DOHH2 (cell line): Measurements from ENCODE around the gene CLCN7.
A peak's percentile ranks its signal among the peaks of the same experiment; 100 is the strongest.
"Not testable (repeated sequence)": the region's sequence is repeated elsewhere in the genome, so short reads cannot be mapped to it uniquely, and the experiment has no call there.

Experiments used
- H3F3A ChIP-seq: fragments of 200-600 bp; sonication (generic), shearing (Covaris generic); 2 replicates; pipeline ENCODE4 v1.6.0; 2016; ENCODE audit warnings: antibody characterized with exemption, mild to moderate bottlenecking; ENCODE audit not compliant: control insufficient read depth, insufficient read depth
- H3K27ac ChIP-seq: fragments of 200-600 bp; sonication (generic); 2 replicates; pipeline ENCODE4 v1.5.1; 2014; ENCODE audit warnings: low read depth, mild to moderate bottlenecking, low read length, moderate library complexity
- H3K27me3 ChIP-seq: fragments of 200-600 bp; sonication (generic); 2 replicates; pipeline ENCODE4 v1.6.1; 2014; ENCODE audit warnings: mild to moderate bottlenecking, low read length, mixed read lengths; ENCODE audit not compliant: control insufficient read depth
- H3K36me3 ChIP-seq: fragments of 200-600 bp; sonication (generic); 2 replicates; pipeline ENCODE4 v1.6.1; 2014; ENCODE audit warnings: mild to moderate bottlenecking, low read length, moderate library complexity, mixed read lengths; ENCODE audit not compliant: control insufficient read depth
- H3K4me1 ChIP-seq: fragments of 200-600 bp; sonication (generic); 2 replicates; pipeline ENCODE4 v1.6.1; 2014; ENCODE audit warnings: mild to moderate bottlenecking, low read length, mixed read lengths; ENCODE audit not compliant: control insufficient read depth
- H3K4me2 ChIP-seq: fragments of 200-600 bp; sonication (generic); 2 replicates; pipeline ENCODE4 v1.6.0; 2014; ENCODE audit warnings: mild to moderate bottlenecking, low read length, moderate library complexity
- H3K4me3 ChIP-seq: fragments of 200-600 bp; sonication (generic); 2 replicates; pipeline ENCODE4 v1.5.1; 2014; ENCODE audit warnings: mild to moderate bottlenecking, low read length, mixed read lengths
- H3K79me2 ChIP-seq: fragments of 200-600 bp; sonication (generic); 2 replicates; pipeline ENCODE4 v1.6.1; 2014; ENCODE audit warnings: mild to moderate bottlenecking, low read length, mixed read lengths; ENCODE audit not compliant: control insufficient read depth
- H3K9me2 ChIP-seq: fragments of 200-600 bp; sonication (generic); replicated peaks from 2 replicates; pipeline ENCODE4 v1.6.1; 2014; ENCODE audit warnings: mild to moderate bottlenecking, low read length, mixed read lengths; ENCODE audit not compliant: control insufficient read depth
- H3K9me3 ChIP-seq: fragments of 200-600 bp; sonication (generic); 2 replicates; pipeline ENCODE4 v1.6.1; 2014; ENCODE audit warnings: antibody characterized with exemption, low read length, mixed read lengths; ENCODE audit not compliant: control insufficient read depth, insufficient read depth
- H4K20me1 ChIP-seq: fragments of 200-600 bp; sonication (generic); 2 replicates; pipeline ENCODE4 v1.6.0; 2014; ENCODE audit warnings: low read depth, mild to moderate bottlenecking, antibody characterized with exemption, low read length, moderate library complexity; ENCODE audit not compliant: control insufficient read depth, insufficient read depth
- CTCF ChIP-seq: fragments of 200-600 bp; sonication (generic); IDR thresholded peaks from one replicate; pipeline ENCODE4 v1.5.1; 2014; ENCODE audit warnings: antibody characterized with exemption, mild to moderate bottlenecking, low read depth, low read length; ENCODE audit not compliant: poor library complexity, severe bottlenecking
- EZH2phosphoT487 ChIP-seq: fragments of 200-600 bp; sonication (generic); IDR thresholded peaks from 2 replicates; pipeline ENCODE4 v1.6.1; 2017; ENCODE audit warnings: borderline replicate concordance, mild to moderate bottlenecking, antibody characterized with exemption, low read length, moderate library complexity, mixed read lengths

CLCN7 gene

GRCh38 chr16:1469693-1470201 lies 5.1 kb downstream of the CLCN7 start:
- H3K9me2 ChIP-seq: no peaks in the 10 kb centered on the region
- no peaks in the 10 kb centered on the region for H3K36me3 ChIP-seq
- H3F3A ChIP-seq: peaks cover 6% of the 10 kb centered on the region; the same call in 1 of the 2 replicates
- H3K4me1 ChIP-seq: peaks cover 49% of the 10 kb centered on the region
- no peaks in the 10 kb centered on the region for H3K9me3 ChIP-seq
- H4K20me1 ChIP-seq: no peaks in the 10 kb centered on the region
- H3K27ac ChIP-seq: peak overlapping the region; percentile 79
- peak overlapping the region; percentile 74 for H3K4me3 ChIP-seq
- TF ChIP-seq CTCF: no peak
- TF ChIP-seq EZH2phosphoT487: no peak
- peak overlapping the region; percentile 94 for H3K4me2 ChIP-seq
- H3K79me2 ChIP-seq: peaks cover 93% of the 10 kb centered on the region
- no peaks in the 10 kb centered on the region for H3K27me3 ChIP-seq

- Histone ChIP-seq H3K4me1 (peaks cover 48% of the 10 kb centered on the region), H3K4me3 (peak overlapping the region; percentile 74), H3K79me2 (peaks cover 87% of the 10 kb centered on the region), H3K27ac (peak overlapping the region; percentile 79), H3K4me2 (peak overlapping the region; percentile 94)
- not testable (repeated sequence) for H3K9me3 ChIP-seq, H3K36me3 ChIP-seq, H4K20me1 ChIP-seq, H3K9me2 ChIP-seq, H3F3A ChIP-seq, H3K27me3 ChIP-seq
Measured at GRCh38 chr16:1469141-1469540, 5.7 kb downstream of the CLCN7 start.

- no peaks in the 10 kb centered on the region for H3K27me3 ChIP-seq
- H3K27ac ChIP-seq: no peak overlapping the region
- peaks cover 41% of the 10 kb centered on the region for H3K4me1 ChIP-seq
- no peak for TF ChIP-seq CTCF
- TF ChIP-seq EZH2phosphoT487: no peak
- H4K20me1 ChIP-seq: no peaks in the 10 kb centered on the region
- H3K9me2 ChIP-seq: no peaks in the 10 kb centered on the region
- H3K36me3 ChIP-seq: no peaks in the 10 kb centered on the region
- H3K4me2 ChIP-seq: no peak overlapping the region
- no peak overlapping the region for H3K4me3 ChIP-seq
- no peaks in the 10 kb centered on the region for H3K9me3 ChIP-seq
- peaks cover 6% of the 10 kb centered on the region; the same call in 1 of the 2 replicates for H3F3A ChIP-seq
- H3K79me2 ChIP-seq: peaks cover 79% of the 10 kb centered on the region
Measured at GRCh38 chr16:1468426-1468810, 6.4 kb downstream of the CLCN7 start.

GRCh38 chr16:1466968-1467521 lies 7.8 kb downstream of the CLCN7 start:
- H3K27me3 ChIP-seq: no peaks in the 10 kb centered on the region
- H3K4me2 ChIP-seq: no peak overlapping the region
- no peaks in the 10 kb centered on the region for H3K36me3 ChIP-seq
- H3K4me1 ChIP-seq: peaks cover 29% of the 10 kb centered on the region
- no peaks in the 10 kb centered on the region for H3K9me3 ChIP-seq
- no peak for TF ChIP-seq EZH2phosphoT487
- H3F3A ChIP-seq: no peaks in the 10 kb centered on the region
- no peak overlapping the region for H3K27ac ChIP-seq
- no peaks in the 10 kb centered on the region for H3K9me2 ChIP-seq
- peaks cover 67% of the 10 kb centered on the region for H3K79me2 ChIP-seq
- no peaks in the 10 kb centered on the region for H4K20me1 ChIP-seq
- H3K4me3 ChIP-seq: no peak overlapping the region
